HAP-1 (cell line): ENCODE results near the gene CYP11A1.

ENCODE experiments used
- DNase-seq, 2 experiments: peaks; one replicate each; pipeline ENCODE4 v3.0.0-alpha.2; 2016 to 2020; ENCODE audit warnings: low spot score in 2 of 2
- H3K27me3 ChIP-seq: fragments of 250-450 bp; sonication (Bioruptor Pico); 2 replicates; pipeline ENCODE4 v1.5.1; 2020; ENCODE audit warnings: low read depth, mild to moderate bottlenecking, moderate library complexity
- H3K36me3 ChIP-seq: fragments of 250-450 bp; sonication (Bioruptor Pico); replicated peaks from 2 replicates; pipeline ENCODE4 v1.5.1; 2020; ENCODE audit warnings: mild to moderate bottlenecking
- H3K4me1 ChIP-seq: fragments of 250-450 bp; sonication (Bioruptor Pico); 2 replicates; pipeline ENCODE4 v1.5.1; 2020; ENCODE audit warnings: mild to moderate bottlenecking
- H3K4me3 ChIP-seq: fragments of 250-450 bp; sonication (Bioruptor Pico); 2 replicates; pipeline ENCODE4 v1.5.1; 2020; ENCODE audit warnings: mild to moderate bottlenecking, moderate library complexity
- H3K9me3 ChIP-seq: fragments of 250-450 bp; sonication (Bioruptor Pico); 2 replicates; pipeline ENCODE4 v1.5.1; 2020; ENCODE audit warnings: mild to moderate bottlenecking, moderate library complexity
- in situ Hi-C: fragments of 300-500 bp; cut with MboI; formaldehyde crosslinking; loops from 3 replicates; pipeline ENCODE4 v1.14.3; 2020; ENCODE audit warnings: low sequenced_read_pairs, inconsistent platforms, mixed read lengths

CYP11A1 gene

GRCh38 chr15:74320352-74321247 is 46.8 kb downstream of the CYP11A1 start:
- no peak overlapping the region for H3K4me3 ChIP-seq
- in situ Hi-C loops: loop anchor here (10.0 kb wide), 3 partner anchors 356 to 1646 kb away; no protein-coding TSS in a partner anchor
- peak; percentile 60 to 93 for DNase-seq
- H3K9me3 ChIP-seq: no peaks in the 10 kb centered on the region
- peaks cover 23% of the 10 kb centered on the region for H3K4me1 ChIP-seq
- no peaks in the 10 kb centered on the region for H3K36me3 ChIP-seq
- no peaks in the 10 kb centered on the region for H3K27me3 ChIP-seq

- in situ Hi-C loops: loop anchor here (10.0 kb wide), 3 partner anchors 355 to 1645 kb away; no protein-coding TSS in a partner anchor
- DNase-seq: peak; percentile 80 to 84
These were observed 47.7 kb downstream of the CYP11A1 start for GRCh38 chr15:74319596-74320351.

DNA sequence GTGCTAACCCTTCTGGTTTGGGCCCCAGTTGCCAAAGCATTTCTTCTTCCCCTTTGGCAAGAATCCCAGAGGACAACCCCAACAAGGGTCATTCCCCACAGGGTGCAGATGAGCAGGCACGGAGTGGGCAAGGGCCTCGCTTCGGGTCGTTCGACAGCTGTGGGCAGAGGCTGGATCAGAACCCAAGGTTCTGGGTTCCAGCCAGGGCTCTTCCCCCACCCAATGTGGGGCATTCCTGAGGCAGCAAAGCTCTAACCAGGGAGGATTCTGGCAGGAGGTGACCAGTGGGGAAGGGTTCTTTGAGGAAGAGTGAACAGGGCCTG is 48.3 kb downstream of the CYP11A1 start:
- Histone ChIP-seq H3K36me3 (no peaks in the 10 kb centered on the region), H3K9me3 (no peaks in the 10 kb centered on the region), H3K27me3 (no peaks in the 10 kb centered on the region), H3K4me3 (no peak overlapping the region), H3K4me1 (peaks cover 23% of the 10 kb centered on the region)
- no peak for DNase-seq
- in situ Hi-C loops: no loop called here

More at GRCh38 chr15:74319596-74320351, 47.7 kb downstream of the CYP11A1 start:
- no peaks in the 10 kb centered on the region for H3K27me3 ChIP-seq
- H3K4me1 ChIP-seq: peaks cover 23% of the 10 kb centered on the region
- H3K36me3 ChIP-seq: no peaks in the 10 kb centered on the region
- no peaks in the 10 kb centered on the region for H3K9me3 ChIP-seq
- H3K4me3 ChIP-seq: no peak overlapping the region

- in situ Hi-C loops: no loop called here
These were observed 48.9 kb downstream of the CYP11A1 start for GRCh38 chr15:74318376-74319137.

GRCh38 chr15:74317820-74318375 is 49.5 kb downstream of the CYP11A1 start:
- DNase-seq: peak; percentile 84 to 93
- Histone ChIP-seq H3K27me3 (no peaks in the 10 kb centered on the region), H3K9me3 (no peaks in the 10 kb centered on the region), H3K36me3 (no peaks in the 10 kb centered on the region), H3K4me3 (no peak overlapping the region), H3K4me1 (peaks cover 23% of the 10 kb centered on the region)
- in situ Hi-C loops: no loop called here

More at GRCh38 chr15:74318376-74319137, 48.9 kb downstream of the CYP11A1 start:
- Histone ChIP-seq H3K27me3 (no peaks in the 10 kb centered on the region), H3K36me3 (no peaks in the 10 kb centered on the region), H3K4me1 (peaks cover 23% of the 10 kb centered on the region), H3K9me3 (no peaks in the 10 kb centered on the region), H3K4me3 (no peak overlapping the region)
- DNase-seq: peak in 1 of 2 experiments; percentile 61

- Histone ChIP-seq H3K4me1 (peaks cover 26% of the 10 kb centered on the region), H3K27me3 (no peaks in the 10 kb centered on the region), H3K4me3 (no peak overlapping the region), H3K36me3 (no peaks in the 10 kb centered on the region), H3K9me3 (no peaks in the 10 kb centered on the region)
- DNase-seq: no peak
- in situ Hi-C loops: no loop called here
These were observed 51.3 kb downstream of the CYP11A1 start for GRCh38 chr15:74316141-74316540.

DNA sequence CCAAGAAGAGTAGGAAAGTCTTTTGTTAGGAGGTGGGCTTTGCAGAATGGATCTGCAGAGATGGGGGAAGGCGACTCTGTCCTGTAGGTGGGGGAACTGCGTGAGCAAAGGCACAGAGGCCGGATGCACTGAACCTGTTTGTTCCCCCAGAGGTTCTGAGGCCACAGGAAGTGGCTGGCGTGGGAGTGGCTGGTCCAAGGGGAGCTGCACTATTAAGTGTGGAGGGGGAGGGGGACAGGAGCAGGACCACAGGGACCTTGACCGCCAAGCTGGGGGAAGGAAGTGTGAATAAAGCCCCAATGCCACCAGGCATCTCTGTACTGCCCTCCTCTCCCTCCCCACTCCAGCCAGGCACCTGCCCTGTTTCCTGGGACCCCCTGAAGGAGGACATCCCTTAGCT is 51.8 kb downstream of the CYP11A1 start:
- no peaks in the 10 kb centered on the region for H3K27me3 ChIP-seq
- no peaks in the 10 kb centered on the region for H3K9me3 ChIP-seq
- in situ Hi-C loops: no loop called here
- H3K36me3 ChIP-seq: no peaks in the 10 kb centered on the region
- no peak overlapping the region for H3K4me3 ChIP-seq
- H3K4me1 ChIP-seq: peaks cover 26% of the 10 kb centered on the region
- no peak for DNase-seq

GRCh38 chr15:74314795-74315438 is 52.5 kb downstream of the CYP11A1 start:
- peaks cover 20% of the 10 kb centered on the region for H3K4me1 ChIP-seq
- no peak overlapping the region for H3K4me3 ChIP-seq
- DNase-seq: no peak
- in situ Hi-C loops: no loop called here
- H3K27me3 ChIP-seq: no peaks in the 10 kb centered on the region
- no peaks in the 10 kb centered on the region for H3K36me3 ChIP-seq
- H3K9me3 ChIP-seq: no peaks in the 10 kb centered on the region

- no peaks in the 10 kb centered on the region for H3K9me3 ChIP-seq
- DNase-seq: no peak
- H3K36me3 ChIP-seq: no peaks in the 10 kb centered on the region
- peaks cover 12% of the 10 kb centered on the region for H3K4me1 ChIP-seq
- H3K4me3 ChIP-seq: no peak overlapping the region
- in situ Hi-C loops: no loop called here
- H3K27me3 ChIP-seq: no peaks in the 10 kb centered on the region
These were observed 53.6 kb downstream of the CYP11A1 start for GRCh38 chr15:74313889-74314288.

DNA sequence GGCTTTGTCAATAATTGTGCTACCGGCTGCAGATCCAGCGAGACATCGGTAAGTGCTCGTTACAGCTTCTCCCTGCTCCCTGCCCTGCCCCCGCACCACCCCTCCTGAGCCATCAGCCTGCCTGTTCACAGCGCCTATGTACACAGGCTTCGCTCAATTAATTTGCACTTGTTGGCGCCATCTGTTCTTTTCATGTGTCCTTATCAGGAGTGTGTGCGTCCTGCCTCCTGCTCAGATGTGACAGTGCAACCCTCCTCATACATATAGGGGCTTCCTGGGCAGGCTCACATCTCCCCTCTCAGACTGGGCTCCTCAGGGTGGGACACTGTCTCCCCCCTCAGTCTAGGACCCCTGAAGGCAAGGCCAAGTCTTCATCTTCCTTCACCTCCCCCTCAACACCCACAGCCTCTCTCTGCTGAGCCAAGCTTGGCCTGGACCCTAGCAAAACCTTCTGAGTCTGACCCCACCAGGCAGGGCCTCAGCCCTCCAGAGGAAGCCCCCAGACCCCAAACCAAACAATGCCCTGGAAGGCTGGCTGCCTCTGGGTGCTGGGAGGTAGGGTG is 54.9 kb downstream of the CYP11A1 start:
- Histone ChIP-seq H3K9me3 (no peaks in the 10 kb centered on the region), H3K36me3 (no peaks in the 10 kb centered on the region), H3K4me1 (peaks cover 15% of the 10 kb centered on the region), H3K4me3 (no peak overlapping the region), H3K27me3 (no peaks in the 10 kb centered on the region; the same call in 1 of the 2 replicates)
- DNase-seq: peak in 1 of 2 experiments; percentile 58
- in situ Hi-C loops: no loop called here

DNA sequence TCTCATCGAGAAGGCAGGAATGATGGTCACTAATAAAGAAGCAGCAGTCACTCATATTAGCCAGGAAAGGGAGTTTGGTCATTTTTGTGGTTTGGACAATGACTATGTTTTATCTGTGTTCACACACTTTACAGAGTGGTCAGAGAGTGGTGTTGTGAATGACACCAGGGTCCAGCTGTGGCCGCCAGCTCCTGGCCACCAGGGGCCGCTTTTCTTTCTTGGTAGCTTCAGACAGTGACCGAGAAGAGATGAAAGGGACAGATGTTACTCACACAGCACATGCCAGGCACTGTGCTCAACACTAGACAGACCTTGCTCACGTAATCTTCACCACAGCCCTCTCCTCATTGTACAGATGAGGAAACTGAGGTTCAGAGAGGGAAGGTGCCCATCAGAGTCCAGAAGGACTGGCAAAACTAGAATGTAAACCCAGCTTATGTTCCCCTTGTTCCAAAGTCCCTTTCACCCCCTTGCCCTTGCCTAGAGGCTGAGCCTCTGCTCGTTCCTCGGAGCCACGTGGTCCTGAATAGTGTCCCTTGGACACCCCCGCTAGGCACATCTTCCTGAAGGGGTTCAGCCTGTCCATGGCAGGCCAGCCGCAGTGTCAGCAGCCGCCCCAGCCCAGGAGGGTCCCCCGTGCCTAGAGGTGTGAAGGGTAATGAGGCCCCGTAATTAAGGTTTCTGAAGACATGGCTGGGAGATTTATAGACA is 55.6 kb downstream of the CYP11A1 start:
- Histone ChIP-seq H3K36me3 (no peaks in the 10 kb centered on the region), H3K27me3 (no peaks in the 10 kb centered on the region; the same call in 1 of the 2 replicates), H3K4me1 (peaks cover 11% of the 10 kb centered on the region), H3K9me3 (no peaks in the 10 kb centered on the region), H3K4me3 (no peak overlapping the region)
- peak; percentile 48 to 71 for DNase-seq
- in situ Hi-C loops: no loop called here
